ENCODE measurements around the gene MAPKAP1. TPM values are rescaled to one million over a fixed set of nuclear protein-coding genes. Genes with fewer than 3 reads are reported as not detected.

MAPKAP1 gene
- total and polyA plus RNA-seq, 2 of the 13 experiments (the other 11 are each of a cell fraction or from before 2014, with no cell fraction given), result 45.0 to 64.3 TPM

- Histone ChIP-seq H3K4me2 (ENCODE audit: low read depth, low read length) (no peak overlapping the region), H4K20me1 (ENCODE audit: insufficient read depth, low read length) (no peaks in the 10 kb centered on the region), H3K79me2 (ENCODE audit: insufficient read depth, low read length) (no peaks in the 10 kb centered on the region), H3K9ac (ENCODE audit: insufficient read depth, low read depth, low read length) (no peak overlapping the region), H3K36me3 (replicated peaks in 1 of 2; ENCODE audit: control insufficient read depth in 1 of 2, insufficient read depth in 2 of 2, low read length in 2 of 2) (no peaks in the 10 kb centered on the region), H3K9me3 (ENCODE audit: low read length) (no peaks in the 10 kb centered on the region), H3K27ac (ENCODE audit: extremely low read length, insufficient read depth, low read length) (no peak overlapping the region), H3K27me3 (ENCODE audit: control insufficient read depth in 1 of 2, insufficient read depth in 2 of 2, low read length in 2 of 2) (0 out of 5 replicates have a peak, but pooled peaks cover 0 to 3% of the 10 kb centered on the region in 2 experiments), H2AFZ (ENCODE audit: low read length) (no peak overlapping the region), H3K4me3 (replicated peaks in 1 of 3; ENCODE audit: insufficient read depth in 1 of 3, low read depth in 2 of 3, low read length in 3 of 3) (no peak overlapping the region), H3K4me1 (ENCODE audit: insufficient read depth, low read length) (peaks cover 32% of the 10 kb centered on the region)
- FAIRE-seq (no peak), DNase-seq (ENCODE audit: low spot score) (no peak), ATAC-seq (no peak)
- no TSS peak for BruUV-seq (replicated peaks)
- TF ChIP-seq NR2C2 (CRISPR knock-in tag; IDR thresholded peaks at IDR 0.05; ENCODE audit: borderline replicate concordance), result no peak
- no peak for TF ChIP-seq FOXA3 (CRISPR knock-in tag; IDR thresholded peaks at IDR 0.05)
- TF ChIP-seq DMAP1 (CRISPR knock-in tag; IDR thresholded peaks at IDR 0.05), result no peak
- no peak for TF ChIP-seq NFE2 (CRISPR knock-in tag; IDR thresholded peaks at IDR 0.05)
- TF ChIP-seq ZBTB46 (CRISPR knock-in tag; IDR thresholded peaks at IDR 0.05; ENCODE audit: borderline replicate concordance), result no peak
- TF ChIP-seq TBL1XR1 (IDR thresholded peaks at IDR 0.05; ENCODE audit: borderline replicate concordance, low read length, partially characterized antibody), result no peak
- no peak for TF ChIP-seq ZNF670 (CRISPR knock-in tag; IDR thresholded peaks at IDR 0.05; ENCODE audit: borderline replicate concordance)
- no peak for TF ChIP-seq PHF8 (CRISPR knock-in tag; IDR thresholded peaks at IDR 0.05)
- TF ChIP-seq RBM22 (optimal IDR thresholded peaks at IDR 0.05; ENCODE audit: low read length), result no peak
- no peak for TF ChIP-seq NFKBIZ (CRISPR knock-in tag; IDR thresholded peaks at IDR 0.05)
- TF ChIP-seq ASH2L (IDR thresholded peaks at IDR 0.05; ENCODE audit: insufficient read length, low read depth, low read length), result no peak
- TF ChIP-seq ZNF766 (CRISPR knock-in tag; IDR thresholded peaks at IDR 0.05; ENCODE audit: borderline replicate concordance), result no peak
- no peak for TF ChIP-seq RFX3 (CRISPR knock-in tag; IDR thresholded peaks at IDR 0.05)
- no peak for TF ChIP-seq ZNF704 (CRISPR knock-in tag; IDR thresholded peaks at IDR 0.05; ENCODE audit: borderline replicate concordance)
- no peak for TF ChIP-seq ZNF773 (CRISPR knock-in tag; IDR thresholded peaks at IDR 0.05; ENCODE audit: borderline replicate concordance)
- intact Hi-C loops (cut with micrococcal nuclease; ENCODE audit: unreplicated experiment) (loop anchor here (5.0 kb wide), 2 partner anchors 38 to 142 kb away; partner anchors contain the start of gene MAPKAP1), in situ Hi-C loops (cut with HindIII; ENCODE audit: extremely low pct_ligation_motif_present, low pct_unique_long_range_greater_than_20kb) (no loop called here)
- WGBS (ENCODE audit: low lambda C conversion rate), result 47% methylated on average over 1 of the region's 1 CpG
- ChIA-PET CTCF (ENCODE audit: low intra/inter-chr PET ratio, low total read pairs) (no interaction called here), POLR2A (interaction anchor here (2.1 kb wide), 1 partner anchor 38 kb away, joined by 10 read pairs; the partner anchor contains the start of gene MAPKAP1)
Measured at GRCh38 chr9:125745018-125745417, 38.0 kb upstream of the MAPKAP1 start.

Data from HepG2 (cell line).